HuH-7.5 (cell line): Measurements from ENCODE around the gene DNAJC30.
A peak's percentile ranks its signal among the peaks of the same experiment; 100 is the strongest.
"Not testable (repeated sequence)": the region's sequence is repeated elsewhere in the genome, so short reads cannot be mapped to it uniquely, and the experiment has no call there.

Experiments used
- DNase-seq: peaks from one replicate; pipeline ENCODE4 v3.0.0; 2011; ENCODE audit warnings: low spot score

Gene DNAJC30

DNA sequence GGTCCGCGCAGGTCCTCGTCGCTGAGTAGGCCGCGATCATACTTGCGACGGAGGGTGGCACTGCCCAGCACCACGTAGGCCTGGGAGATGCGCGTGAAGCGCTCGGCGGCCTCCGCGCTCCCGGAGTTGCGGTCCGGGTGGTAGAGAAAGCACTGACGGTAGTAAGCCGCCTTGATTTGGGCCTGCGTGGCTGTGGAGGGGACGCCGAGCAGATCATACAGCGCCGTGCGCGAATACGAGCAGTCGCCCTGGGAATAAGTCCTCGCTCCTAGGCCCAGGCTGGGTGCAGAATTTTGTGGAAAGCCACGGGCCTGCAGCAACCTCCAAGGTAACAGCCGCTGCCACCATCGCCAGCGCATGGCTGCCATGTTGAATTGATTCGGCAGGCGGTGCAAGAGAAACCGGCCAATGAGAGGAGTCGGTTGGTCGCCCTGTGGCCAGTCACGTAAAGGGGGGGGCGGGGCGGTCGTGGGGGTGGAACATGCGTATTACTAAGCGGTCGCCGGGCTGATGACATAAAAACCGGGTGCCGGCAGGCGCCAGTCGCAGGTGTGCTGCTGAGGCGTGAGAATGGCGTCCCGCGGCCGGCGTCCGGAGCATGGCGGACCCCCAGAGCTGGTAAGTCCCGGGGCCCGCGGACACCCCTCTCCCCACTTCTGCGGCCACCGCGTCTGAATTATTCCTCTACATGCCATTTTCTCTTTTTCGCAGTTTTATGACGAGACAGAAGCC is at the start of gene DNAJC30, which contains the start of gene BUD23:
Gene DNAJC30 (minus strand): TSS at position 398 of the 732 bp plus-strand sequence. CDS start 30 bp downstream, at position 368.
Gene BUD23 (plus strand): TSS at position 542 of the 732 bp plus-strand sequence. CDS start 29 bp downstream, at position 571.
- peak; percentile 94 for DNase-seq

DNA sequence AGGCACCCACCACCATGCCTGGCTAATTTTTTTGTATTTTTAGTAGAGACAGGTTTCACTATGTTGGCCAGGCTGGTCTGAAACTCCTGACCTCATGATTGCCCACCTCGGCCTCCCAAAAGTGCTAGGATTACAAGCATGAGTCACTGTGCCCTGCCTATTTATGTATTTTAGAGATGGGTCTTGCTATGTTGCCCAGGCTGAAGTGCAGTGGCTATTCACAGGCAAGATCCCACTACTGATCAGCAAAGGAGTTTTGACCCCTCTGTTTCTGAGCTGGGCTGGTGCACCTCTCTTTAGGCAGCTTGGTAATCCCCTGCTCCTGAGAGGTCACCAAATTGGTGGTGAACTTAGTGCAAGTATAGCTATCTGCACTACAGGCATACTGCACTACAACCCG is 49.1 kb upstream of the DNAJC30 start:
- no peak for DNase-seq

GRCh38 chr7:73730485-73730884 is 47.2 kb upstream of the DNAJC30 start:
- no peak for DNase-seq

DNA sequence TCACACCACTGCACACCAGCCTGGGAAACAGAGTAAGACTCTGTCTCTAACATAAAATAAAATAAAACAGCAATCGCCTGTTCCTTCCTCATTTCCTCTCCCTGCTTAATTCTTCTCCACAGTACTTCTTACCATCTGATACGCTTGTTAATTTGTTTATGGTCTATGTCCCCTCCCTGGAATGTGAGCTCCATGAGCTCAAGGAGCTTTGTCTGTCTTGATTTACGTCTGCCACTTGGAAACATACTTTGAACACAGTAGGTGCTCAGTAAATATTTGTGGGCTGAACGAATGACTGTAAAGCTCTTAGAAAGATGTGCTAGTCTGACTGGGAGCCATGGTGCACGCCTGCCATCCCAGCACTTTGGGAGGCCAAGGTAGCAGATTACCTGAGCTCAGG is 45.3 kb upstream of the DNAJC30 start:
- DNase-seq: no peak

- no peak for DNase-seq
These were observed 44.7 kb upstream of the DNAJC30 start for GRCh38 chr7:73727952-73728351.

DNA sequence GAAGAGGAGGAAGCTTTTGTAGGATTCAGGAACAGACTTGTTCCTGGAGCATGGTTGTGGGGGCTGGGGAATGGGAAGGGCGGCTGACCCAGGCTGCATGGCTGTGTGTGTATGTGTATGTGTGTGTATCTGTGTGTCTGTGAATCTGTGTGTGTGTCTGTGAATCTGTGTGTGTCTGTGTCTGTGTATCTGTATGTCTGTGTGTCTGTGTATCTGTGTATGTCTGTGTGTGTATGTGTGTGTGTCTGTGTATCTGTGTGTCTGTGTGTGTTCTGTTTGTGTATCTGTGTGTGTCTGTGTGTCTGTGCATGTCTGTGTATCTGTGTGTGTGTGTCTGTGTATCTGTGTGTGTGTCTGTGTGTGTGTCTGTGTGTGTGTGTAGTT is 42.8 kb upstream of the DNAJC30 start:
- DNase-seq: no peak

DNA sequence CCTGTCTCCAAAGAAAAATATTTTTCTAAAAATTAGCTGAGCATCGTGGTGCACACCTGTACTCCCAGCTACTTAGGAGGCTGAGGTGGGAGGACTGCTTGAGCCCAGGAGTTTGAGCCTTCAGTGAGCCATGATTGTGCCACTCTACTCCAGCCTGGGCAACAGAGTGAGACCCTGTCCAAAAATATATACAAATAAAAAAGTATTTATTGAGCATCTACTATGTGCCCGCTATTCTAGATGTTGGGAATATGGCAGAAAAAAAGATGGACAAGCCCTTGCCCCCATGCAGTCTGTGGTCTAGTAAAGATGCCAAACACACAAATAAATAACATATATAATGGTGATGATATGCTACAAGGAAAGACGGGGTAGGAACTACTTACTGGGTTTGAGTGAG is 40.6 kb upstream of the DNAJC30 start:
- no peak for DNase-seq

GRCh38 chr7:73722785-73723184 is 39.5 kb upstream of the DNAJC30 start:
- DNase-seq: no peak

- DNase-seq: not testable (repeated sequence)
These were observed 38.9 kb upstream of the DNAJC30 start for GRCh38 chr7:73722182-73722581.

GRCh38 chr7:73721377-73721817 is 38.1 kb upstream of the DNAJC30 start:
- DNase-seq: no peak

DNA sequence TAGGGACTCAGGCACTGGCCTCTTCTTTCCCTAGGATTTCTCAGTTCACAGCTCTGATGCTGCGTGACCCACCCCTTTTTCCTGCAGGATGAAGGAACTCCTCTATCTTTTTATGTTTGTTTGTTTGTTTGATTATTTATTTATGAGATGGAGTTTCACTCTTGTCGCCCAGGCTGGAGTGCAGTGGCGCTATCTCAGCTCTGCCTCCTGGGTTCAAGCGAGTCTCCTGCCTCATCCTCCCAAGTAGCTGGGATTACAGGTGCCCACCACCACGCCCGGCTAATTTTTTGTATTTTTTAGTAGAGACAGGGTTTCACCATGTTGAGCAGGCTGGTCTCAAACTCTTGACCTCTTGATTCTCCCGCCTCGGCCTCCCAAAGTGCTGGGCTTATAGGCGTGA is 37.2 kb upstream of the DNAJC30 start:
- not testable (repeated sequence) for DNase-seq

DNA sequence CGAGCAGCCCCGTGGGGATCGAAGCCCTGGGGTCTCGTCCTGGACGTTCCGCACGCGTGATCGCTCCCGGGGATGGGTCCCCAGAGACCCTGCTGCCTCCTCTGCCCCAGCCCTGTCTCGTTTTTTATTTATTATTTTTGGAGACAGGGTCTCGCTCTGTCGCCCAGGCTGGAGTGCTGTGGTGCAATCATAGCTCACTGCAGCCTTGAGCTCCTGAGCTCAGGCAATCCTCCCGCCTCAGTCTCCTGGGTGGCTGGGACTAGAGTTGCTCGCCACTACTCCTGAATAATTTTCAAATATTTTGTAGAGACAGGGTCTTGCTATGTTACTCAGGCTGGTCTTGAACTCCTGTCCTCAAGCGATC is 36.5 kb upstream of the DNAJC30 start:
- no peak for DNase-seq

- DNase-seq: peak; percentile 85
These were observed 35.9 kb upstream of the DNAJC30 start, which contains the start of gene STX1A for GRCh38 chr7:73718905-73719805. TSS of gene STX1A (minus strand) at chr7:73719669. CDS start at chr7:73719631, 38 bp downstream.

DNA sequence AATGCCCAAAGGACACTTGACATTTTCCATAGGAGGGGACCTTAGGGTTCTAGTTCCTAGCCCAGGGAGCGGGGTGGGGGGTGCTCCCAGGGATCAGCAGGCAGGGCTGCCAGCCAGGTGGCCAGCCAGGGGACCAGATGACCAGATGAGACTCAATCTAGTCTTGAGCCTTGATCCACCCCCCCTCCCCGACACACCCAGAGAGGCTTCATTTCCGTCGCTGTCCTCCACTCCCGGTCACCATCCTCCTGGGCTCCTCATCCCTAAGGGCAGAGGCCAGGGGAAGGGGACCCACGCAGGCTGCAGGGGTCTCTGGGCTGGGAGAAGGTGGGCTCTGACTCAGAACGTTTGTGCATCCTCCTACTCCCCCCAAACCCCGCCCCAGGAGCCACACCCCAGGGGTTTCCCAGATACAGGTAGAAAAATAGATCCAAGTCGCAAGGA is 35.2 kb upstream of the DNAJC30 start:
- DNase-seq: no peak

DNA sequence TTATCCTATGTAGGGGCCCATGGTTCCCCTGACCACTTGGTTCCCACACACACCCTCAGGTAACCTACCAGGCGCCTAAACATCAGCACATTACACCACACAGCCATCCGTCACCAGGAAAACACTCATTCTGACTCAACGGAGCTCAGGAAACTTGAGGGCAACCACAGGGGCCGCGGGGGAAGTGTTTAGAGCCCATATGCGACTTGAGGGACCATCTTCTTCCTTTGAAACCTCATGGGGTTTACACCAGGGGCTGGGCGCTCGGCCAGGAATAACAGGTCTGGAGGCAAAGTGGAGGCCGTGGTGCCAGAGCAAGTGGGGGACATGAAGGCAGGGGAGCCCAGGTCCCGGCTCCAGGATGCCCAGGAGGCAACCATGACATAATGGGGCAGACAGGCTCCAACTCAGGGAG is 34.7 kb upstream of the DNAJC30 start:
- no peak for DNase-seq

DNA sequence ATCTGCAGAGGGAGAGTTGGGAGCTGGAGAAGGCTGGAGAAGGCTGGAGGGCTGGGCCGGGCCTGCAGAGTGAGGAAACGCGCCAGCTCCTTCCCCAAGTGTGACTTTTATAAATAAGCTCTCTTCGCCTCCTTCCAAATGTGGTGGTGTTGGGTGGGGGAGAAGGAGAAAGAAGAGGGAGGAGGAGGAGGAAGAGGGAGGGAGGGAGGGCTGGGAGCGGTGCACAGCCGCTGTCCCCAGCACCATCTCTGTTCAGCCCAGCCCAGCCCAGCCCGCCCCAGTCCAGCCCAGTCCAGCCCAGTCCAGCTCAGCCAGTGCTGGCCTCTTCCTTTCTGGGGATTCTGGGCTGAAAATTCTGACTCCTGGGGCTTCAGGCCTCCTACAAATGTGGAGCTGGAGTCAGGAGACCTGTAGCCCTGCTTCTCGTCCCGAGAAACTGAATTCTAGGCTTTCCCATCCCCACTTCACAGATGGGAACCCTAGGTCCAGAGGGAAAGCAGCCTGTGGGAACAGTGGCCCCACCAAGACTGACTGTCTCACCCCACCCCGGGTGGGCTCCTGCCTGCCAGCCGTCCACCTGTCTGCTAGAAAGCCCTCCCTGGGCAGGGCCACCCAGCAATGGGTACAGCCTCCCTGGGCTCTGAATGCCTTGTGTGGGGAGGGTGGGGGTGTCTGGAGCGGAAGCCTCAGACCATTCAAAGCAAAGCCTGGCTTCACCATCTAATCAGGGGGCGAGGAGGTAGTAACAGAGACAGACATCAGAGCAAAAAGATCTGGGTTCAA is 34.0 kb upstream of the DNAJC30 start:
- DNase-seq: no peak

- no peak for DNase-seq
These were observed 33.2 kb upstream of the DNAJC30 start for GRCh38 chr7:73716318-73716890.

GRCh38 chr7:73715648-73716317 is 32.5 kb upstream of the DNAJC30 start:
- DNase-seq: peak; percentile 88

- not testable (repeated sequence) for DNase-seq
These were observed 30.1 kb upstream of the DNAJC30 start for GRCh38 chr7:73713319-73713718.

GRCh38 chr7:73712773-73713172 is 29.5 kb upstream of the DNAJC30 start:
- DNase-seq: no peak

DNA sequence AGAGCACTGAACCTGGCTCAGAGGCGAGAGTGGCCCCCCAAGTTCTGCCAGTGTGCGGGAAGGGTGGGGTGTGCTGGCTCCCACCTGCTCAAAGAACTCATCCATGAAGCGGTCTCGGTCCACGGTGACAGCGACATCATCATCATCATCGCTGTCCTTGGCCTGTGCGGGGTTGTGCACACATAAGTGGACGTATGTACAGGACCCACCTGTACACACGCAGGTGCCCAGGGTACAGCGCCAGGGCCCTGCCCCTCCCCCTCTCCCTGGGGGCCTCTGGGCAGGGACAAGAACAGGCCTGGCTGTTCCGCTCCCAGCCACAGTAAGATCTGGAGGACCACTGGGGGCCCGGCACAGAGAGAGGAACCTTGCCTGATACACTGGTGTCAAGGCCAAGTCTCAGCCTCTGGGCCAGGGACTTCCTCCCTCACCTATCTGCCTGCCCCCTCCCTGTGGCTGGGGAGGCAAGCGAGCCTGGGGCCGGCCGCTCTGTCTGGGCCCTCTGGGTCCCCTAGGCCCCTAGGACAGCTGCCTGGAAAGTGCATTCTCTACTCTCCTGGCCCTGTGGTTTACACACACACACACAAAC is 25.8 kb upstream of the DNAJC30 start:
- no peak for DNase-seq
